PC-9 (cell line): ENCODE measurements around the gene DNAJC15. TPM values are rescaled to one million over a fixed set of nuclear protein-coding genes. Genes with fewer than 3 reads are reported as not detected.

Source experiments
- BruUV-seq: library from RNA; stranded (reverse); fragments of 400-500 nt; replicated peaks from 2 replicates; lab custom pipeline; 2021; lab: Mats Ljungman, UMichigan
- CTCF ChIA-PET: fragments of 300-600 bp; sonication (Branson Sonifier 250); formaldehyde crosslinking; loops from one replicate; lab custom pipeline; 2022; ENCODE audit warnings: antibody characterized with exemption; lab: Charles Lee
- POLR2A ChIA-PET: fragments of 300-600 bp; sonication (Branson Sonifier 250); formaldehyde crosslinking; loops from one replicate; lab custom pipeline; 2022; ENCODE audit warnings: antibody characterized with exemption; ENCODE audit not compliant: unreplicated experiment; lab: Charles Lee
- DNase-seq, 2 experiments: peaks; one replicate each; pipeline versions ENCODE4 v3.0.0 to v3.0.0-alpha.2; 2015 to 2022; ENCODE audit warnings: mixed read lengths in 1 of 2
- H2AFZ ChIP-seq: fragments of 200-600 bp; sonication (generic); 2 replicates; pipeline ENCODE4 v1.8.1; 2017; ENCODE audit warnings: antibody characterized with exemption
- H3F3A ChIP-seq: fragments of 200-600 bp; sonication (generic); 2 replicates; pipeline ENCODE4 v1.8.1; 2017; ENCODE audit warnings: antibody characterized with exemption, mild to moderate bottlenecking, low read depth; ENCODE audit not compliant: insufficient read depth
- H3K27ac ChIP-seq: fragments of 200-600 bp; sonication (generic); 2 replicates; pipeline ENCODE4 v1.6.1; 2016; ENCODE audit warnings: mixed run types
- H3K27me3 ChIP-seq: fragments of 200-600 bp; sonication (generic); 2 replicates; pipeline ENCODE4 v1.6.1; 2016; ENCODE audit warnings: low read depth, mixed run types; ENCODE audit not compliant: insufficient read depth
- H3K36me3 ChIP-seq: fragments of 200-600 bp; sonication (generic); 2 replicates; pipeline ENCODE4 v1.6.1; 2016; ENCODE audit warnings: low read depth, mixed run types
- H3K4me1 ChIP-seq: fragments of 200-600 bp; sonication (generic); replicated peaks from 2 replicates; pipeline ENCODE4 v1.6.1; 2016; ENCODE audit warnings: mixed run types; ENCODE audit not compliant: insufficient read depth
- H3K4me2 ChIP-seq: fragments of 200-600 bp; sonication (generic); 2 replicates; pipeline ENCODE4 v1.6.1; 2017; ENCODE audit warnings: mixed run types
- H3K4me3 ChIP-seq: fragments of 200-600 bp; sonication (generic); 2 replicates; pipeline ENCODE4 v1.6.1; 2016; ENCODE audit warnings: mixed run types
- H3K79me2 ChIP-seq: fragments of 200-600 bp; sonication (generic); 2 replicates; pipeline ENCODE4 v1.6.1; 2017; ENCODE audit warnings: low read depth, mixed run types
- H3K9me2 ChIP-seq: fragments of 200-600 bp; sonication (generic); 2 replicates; pipeline ENCODE4 v1.8.1; 2017; ENCODE audit warnings: mild to moderate bottlenecking; ENCODE audit not compliant: insufficient read depth
- H3K9me3 ChIP-seq: fragments of 200-600 bp; sonication (generic); 2 replicates; pipeline ENCODE4 v1.8.1; 2016; ENCODE audit warnings: low read depth; ENCODE audit not compliant: insufficient read depth
- H4K20me1 ChIP-seq: fragments of 200-600 bp; sonication (generic); 2 replicates; pipeline ENCODE4 v1.8.1; 2017; ENCODE audit not compliant: insufficient read depth
- CTCF ChIP-seq: fragments of 200-600 bp; sonication (generic); conservative IDR thresholded peaks from 2 replicates; pipeline ENCODE4 v1.6.1; 2017; ENCODE audit warnings: mixed run types, antibody characterized with exemption, mild to moderate bottlenecking, moderate library complexity
- EZH2 ChIP-seq: fragments of 200-600 bp; sonication (generic); IDR thresholded peaks from 2 replicates; pipeline ENCODE4 v1.8.0; 2017; ENCODE audit warnings: antibody characterized with exemption, low read depth
- intact Hi-C: fragments of 100-400 bp; cut with micrococcal nuclease; formaldehyde crosslinking; loops from one replicate; pipeline ENCODE4 v1.10.0; 2022; ENCODE audit not compliant: unreplicated experiment
- total RNA-seq: library from RNA; stranded (reverse); gene quantifications from 2 replicates; pipeline ENCODE4 v1.2.3, GENCODE V29; 2021

Gene DNAJC15
- total RNA-seq, 1 experiment from 2014 or later, result 14.8 TPM

GRCh38 chr13:43154156-43154651 lies 130.8 kb downstream of the DNAJC15 start:
- Histone ChIP-seq H2AFZ (peak overlapping the region; percentile 61; the same call in 1 of the 2 replicates), H3K27me3 (no peaks in the 10 kb centered on the region), H3K36me3 (no peaks in the 10 kb centered on the region), H3K4me3 (peak overlapping the region; percentile 40; the same call in 1 of the 2 replicates), H3K4me1 (peaks cover 33% of the 10 kb centered on the region), H3K4me2 (peak overlapping the region; percentile 77), H3K27ac (peak overlapping the region; percentile 87), H3K79me2 (no peaks in the 10 kb centered on the region), H3K9me2 (no peaks in the 10 kb centered on the region; the same call in 1 of the 2 replicates), H4K20me1 (no peaks in the 10 kb centered on the region), H3F3A (peaks cover 8% of the 10 kb centered on the region; the same call in 1 of the 2 replicates), H3K9me3 (no peaks in the 10 kb centered on the region)
- no peak for TF ChIP-seq EZH2
- TF ChIP-seq CTCF, result no peak
- POLR2A ChIA-PET, result interaction anchor here (0.6 to 0.7 kb wide), 2 partner anchors 110 to 659 kb away, joined by 3 to 4 read pairs; no protein-coding TSS in a partner anchor
- TSS peak; percentile 100 for BruUV-seq
- CTCF ChIA-PET, result no interaction called here
- intact Hi-C loops, result loop anchor here (10.0 kb wide), 2 partner anchors 151 to 631 kb away; partner anchors contain the start of gene ENOX1
- DNase-seq, result no peak

GRCh38 chr13:43154839-43155238 lies 131.5 kb downstream of the DNAJC15 start:
- peaks cover 37% of the 10 kb centered on the region for H3K4me1 ChIP-seq

GRCh38 chr13:43156916-43157315 lies 133.5 kb downstream of the DNAJC15 start:
- Histone ChIP-seq H3K36me3 (no peaks in the 10 kb centered on the region), H3K27me3 (no peaks in the 10 kb centered on the region), H3K4me2 (no peak overlapping the region), H3K27ac (no peak overlapping the region), H3K4me3 (no peak overlapping the region), H3K9me2 (no peaks in the 10 kb centered on the region; the same call in 1 of the 2 replicates), H4K20me1 (no peaks in the 10 kb centered on the region), H3K4me1 (peaks cover 37% of the 10 kb centered on the region), H2AFZ (no peak overlapping the region), H3K79me2 (no peaks in the 10 kb centered on the region), H3K9me3 (no peaks in the 10 kb centered on the region), H3F3A (peaks cover 8% of the 10 kb centered on the region; the same call in 1 of the 2 replicates)
- no peak for DNase-seq
- intact Hi-C loops, result loop anchor here (5.0 to 10.0 kb wide), 3 partner anchors 90 to 628 kb away; partner anchors contain the start of gene ENOX1
- ChIA-PET POLR2A (no interaction called here), CTCF (no interaction called here)
- no peak for TF ChIP-seq CTCF
- TF ChIP-seq EZH2, result no peak
- BruUV-seq, result no TSS peak

More at GRCh38 chr13:43154839-43155238, 131.5 kb downstream of the DNAJC15 start:
- Histone ChIP-seq H3K4me2 (peak overlapping the region; percentile 77; the same call in 1 of the 2 replicates), H3K9me3 (no peaks in the 10 kb centered on the region), H3F3A (peaks cover 8% of the 10 kb centered on the region; the same call in 1 of the 2 replicates), H3K27me3 (no peaks in the 10 kb centered on the region), H4K20me1 (no peaks in the 10 kb centered on the region), H3K36me3 (no peaks in the 10 kb centered on the region), H3K79me2 (no peaks in the 10 kb centered on the region), H3K9me2 (no peaks in the 10 kb centered on the region; the same call in 1 of the 2 replicates), H2AFZ (0 out of 2 replicates have a peak overlapping the region, but pooled peaks have one; percentile 61), H3K27ac (peak overlapping the region; percentile 87), H3K4me3 (no peak overlapping the region)
- ChIA-PET POLR2A (no interaction called here), CTCF (no interaction called here)
- no TSS peak for BruUV-seq
- DNase-seq, result no peak
- no peak for TF ChIP-seq CTCF
- TF ChIP-seq EZH2, result no peak
- intact Hi-C loops, result loop anchor here (5.0 to 10.0 kb wide), 3 partner anchors 92 to 630 kb away; partner anchors contain the start of gene ENOX1
